SK-N-SH (cell line): ENCODE measurements around the gene RPEL1. TPM values are rescaled to one million over a fixed set of nuclear protein-coding genes. Genes with fewer than 3 reads are reported as not detected.

Experiments
- CTCF ChIA-PET: fragments of 300-600, 350-600 bp; formaldehyde crosslinking; extraction: SDS; loops from one replicate; lab custom pipeline; 2021; lab: Yijun Ruan, JAX
- POLR2A ChIA-PET: fragments of 350-600 bp; sonication (Branson Sonifier 250); formaldehyde crosslinking; extraction: SDS; loops from one replicate; lab custom pipeline; 2020; ENCODE audit warnings: antibody characterized with exemption, inconsistent platforms; lab: Yijun Ruan, JAX
- DNase-seq: peaks from one replicate; pipeline ENCODE4 v3.0.0; 2012
- H2AFZ ChIP-seq: fragments of 200-600 bp; sonication (generic); 2 replicates; pipeline ENCODE4 v1.8.1; 2016; ENCODE audit warnings: antibody characterized with exemption, mild to moderate bottlenecking, low read depth
- H3F3A ChIP-seq: fragments of 200-600 bp; sonication (generic); replicated peaks from 2 replicates; pipeline ENCODE3; 2016; ENCODE audit warnings: antibody characterized with exemption, mild to moderate bottlenecking; ENCODE audit not compliant: insufficient read depth
- H3K27ac ChIP-seq, 2 experiments: fragments of 200-500 bp in 1 of 2; fragments of 200-600 bp in 1 of 2; sonication (Bioruptor generic) in 1 of 2; sonication (generic), shearing (Covaris generic) in 1 of 2; 2 replicates each; pipeline versions ENCODE4 v1.5.1 to v1.6.1; 2014 to 2016; ENCODE audit warnings: low read depth in 2 of 2, inconsistent platforms in 1 of 2, low read length in 1 of 2, mild to moderate bottlenecking in 1 of 2, mixed read lengths in 1 of 2
- H3K27me3 ChIP-seq: fragments of 200-600 bp; sonication (generic), shearing (Covaris generic); 2 replicates; pipeline ENCODE4 v1.6.1; 2016; ENCODE audit warnings: mixed run types; ENCODE audit not compliant: insufficient read depth
- H3K36me3 ChIP-seq, 2 experiments: fragments of 200-500 bp in 1 of 2; fragments of 200-600 bp in 1 of 2; sonication (Bioruptor generic) in 1 of 2; sonication (generic) in 1 of 2; replicated peaks in 1 of 2; 2 replicates each; pipeline versions ENCODE3 to v1.5.1; 2014 to 2016; ENCODE audit warnings: low read length in 1 of 2, mild to moderate bottlenecking in 1 of 2; ENCODE audit not compliant: insufficient read depth in 2 of 2, control insufficient read depth in 1 of 2
- H3K4me1 ChIP-seq, 2 experiments: fragments of 200-500 bp in 1 of 2; fragments of 200-600 bp in 1 of 2; sonication (Bioruptor generic) in 1 of 2; sonication (generic), shearing (Covaris generic) in 1 of 2; 2 replicates each; pipeline versions ENCODE4 v1.5.1 to v1.6.1; 2014 to 2016; ENCODE audit warnings: low read depth in 1 of 2, low read length in 1 of 2, mixed run types in 1 of 2; ENCODE audit not compliant: insufficient read depth in 2 of 2, control insufficient read depth in 1 of 2
- H3K4me2 ChIP-seq: fragments of 200-600 bp; sonication (generic), shearing (Covaris generic); 2 replicates; pipeline ENCODE4 v1.6.1; 2017; ENCODE audit warnings: mixed run types
- H3K4me3 ChIP-seq, 2 experiments: fragments of 200-500 bp in 1 of 2; fragments of 200-600 bp in 1 of 2; sonication (Bioruptor generic) in 1 of 2; sonication (generic), shearing (Covaris generic) in 1 of 2; 2 replicates each; pipeline versions ENCODE4 v1.5.1 to v1.8.1; 2014 to 2016; ENCODE audit warnings: low read depth in 2 of 2, inconsistent platforms in 1 of 2, low read length in 1 of 2, mild to moderate bottlenecking in 1 of 2, mixed read lengths in 1 of 2, moderate library complexity in 1 of 2
- H3K79me2 ChIP-seq: fragments of 200-600 bp; sonication (generic); 2 replicates; pipeline ENCODE4 v1.8.1; 2017; ENCODE audit warnings: mild to moderate bottlenecking; ENCODE audit not compliant: insufficient read depth
- H3K9ac ChIP-seq: fragments of 200-600 bp; sonication (generic); 2 replicates; pipeline ENCODE4 v1.6.1; 2017; ENCODE audit warnings: mixed run types
- H3K9me2 ChIP-seq: fragments of 200-600 bp; sonication (generic); 2 replicates; pipeline ENCODE4 v1.6.1; 2017; ENCODE audit warnings: mixed run types
- H3K9me3 ChIP-seq: fragments of 200-600 bp; sonication (generic); 2 replicates; pipeline ENCODE4 v1.6.1; 2017; ENCODE audit warnings: mixed run types, mild to moderate bottlenecking, moderate library complexity
- H4K20me1 ChIP-seq: fragments of 200-600 bp; sonication (generic); 2 replicates; pipeline ENCODE4 v1.6.1; 2017; ENCODE audit warnings: mild to moderate bottlenecking, mixed run types; ENCODE audit not compliant: insufficient read depth
- CHD2 ChIP-seq: fragments of 150-350 bp; IDR thresholded peaks from 2 replicates; pipeline ENCODE4 v1.6.1; 2018; ENCODE audit warnings: low read length; ENCODE audit not compliant: partially characterized antibody
- CTCF ChIP-seq: fragments of 200-600 bp; sonication (generic); IDR thresholded peaks from 2 replicates; pipeline ENCODE4 v1.6.1; 2017; ENCODE audit warnings: antibody characterized with exemption, mild to moderate bottlenecking, moderate library complexity
- ELF1 ChIP-seq: IDR thresholded peaks from 2 replicates; pipeline ENCODE4 v1.4.0; 2012
- EP300 ChIP-seq, 2 experiments: IDR thresholded peaks; 2 replicates each; pipeline versions ENCODE4 v1.4.0 to v1.6.1; 2012; ENCODE audit warnings: borderline replicate concordance in 1 of 2, low read depth in 1 of 2, low read length in 1 of 2
- EZH2phosphoT487 ChIP-seq: fragments of 200-600 bp; sonication (generic); IDR thresholded peaks from 2 replicates; pipeline ENCODE4 v1.6.1; 2017; ENCODE audit warnings: low read depth, mixed run types, mild to moderate bottlenecking, antibody characterized with exemption, moderate library complexity, borderline replicate concordance
- FOSL2 ChIP-seq: IDR thresholded peaks from 2 replicates; pipeline ENCODE4 v1.4.0; 2012; ENCODE audit warnings: low read depth, mild to moderate bottlenecking, moderate library complexity, borderline replicate concordance
- FOXJ3 ChIP-seq: sonication (generic); formaldehyde crosslinking; IDR thresholded peaks from 2 replicates; pipeline ENCODE4 v1.5.1; 2020; ENCODE audit warnings: mild to moderate bottlenecking, missing genetic modification reagents
- FOXM1 ChIP-seq: IDR thresholded peaks from 2 replicates; pipeline ENCODE4 v1.4.0; 2012; ENCODE audit warnings: low read depth, mild to moderate bottlenecking
- GABPA ChIP-seq: IDR thresholded peaks from 2 replicates; pipeline ENCODE4 v1.4.0; 2012; ENCODE audit warnings: low read depth, mild to moderate bottlenecking
- GATA2 ChIP-seq: sonication (generic); formaldehyde crosslinking; IDR thresholded peaks from 2 replicates; pipeline ENCODE4 v1.5.0; 2020; ENCODE audit warnings: mild to moderate bottlenecking, missing genetic modification reagents
- JUND ChIP-seq: IDR thresholded peaks from 2 replicates; pipeline ENCODE4 v1.4.0; 2012
- MAX ChIP-seq: IDR thresholded peaks from 2 replicates; pipeline ENCODE4 v1.4.0; 2012; ENCODE audit warnings: low read depth
- MEF2A ChIP-seq: IDR thresholded peaks from 2 replicates; pipeline ENCODE4 v1.4.0; 2012; ENCODE audit warnings: low read depth, borderline replicate concordance
- MXI1 ChIP-seq: IDR thresholded peaks from 2 replicates; pipeline ENCODE4 v1.6.1; 2012; ENCODE audit warnings: mild to moderate bottlenecking, low read depth, low read length, improper control_type of control experiment
- NRF1 ChIP-seq: IDR thresholded peaks from 2 replicates; pipeline ENCODE4 v1.6.1; 2012; ENCODE audit warnings: low read depth, mild to moderate bottlenecking, low read length
- POLR2AphosphoS5 ChIP-seq: IDR thresholded peaks from 2 replicates; pipeline ENCODE4 v1.6.1; 2012; ENCODE audit warnings: low read depth, low read length
- RCOR1 ChIP-seq: fragments of 150-350 bp; IDR thresholded peaks from 2 replicates; pipeline ENCODE4 v1.6.1; 2017; ENCODE audit warnings: antibody characterized with exemption, low read length
- RFX5 ChIP-seq: IDR thresholded peaks from 2 replicates; pipeline ENCODE4 v1.6.1; 2012; ENCODE audit warnings: mild to moderate bottlenecking, improper control_type of control experiment, low read length
- RXRA ChIP-seq: IDR thresholded peaks from 2 replicates; pipeline ENCODE4 v1.4.0; 2012; ENCODE audit warnings: low read depth, mild to moderate bottlenecking, borderline replicate concordance
- SIN3A ChIP-seq: IDR thresholded peaks from 2 replicates; pipeline ENCODE4 v1.6.1; 2012; ENCODE audit warnings: low read depth, mild to moderate bottlenecking, low read length, moderate library complexity, borderline replicate concordance
- SMC3 ChIP-seq: IDR thresholded peaks from 2 replicates; pipeline ENCODE4 v1.6.1; 2012; ENCODE audit warnings: low read depth, low read length, improper control_type of control experiment
- TAF1 ChIP-seq: IDR thresholded peaks from 2 replicates; pipeline ENCODE4 v1.6.1; 2012; ENCODE audit warnings: low read depth, mild to moderate bottlenecking, low read length, moderate library complexity, borderline replicate concordance
- TCF12 ChIP-seq: IDR thresholded peaks from 2 replicates; pipeline ENCODE4 v1.4.0; 2012
- TEAD4 ChIP-seq: IDR thresholded peaks from 2 replicates; pipeline ENCODE4 v1.4.0; 2012; ENCODE audit warnings: mild to moderate bottlenecking, borderline replicate concordance; ENCODE audit not compliant: insufficient read depth
- USF1 ChIP-seq: IDR thresholded peaks from 2 replicates; pipeline ENCODE4 v1.4.0; 2012; ENCODE audit warnings: low read depth, borderline replicate concordance
- YY1 ChIP-seq: IDR thresholded peaks from 2 replicates; pipeline ENCODE4 v1.4.0; 2012; ENCODE audit warnings: low read depth, mild to moderate bottlenecking
- ZBTB33 ChIP-seq: IDR thresholded peaks from 2 replicates; pipeline ENCODE4 v1.4.0; 2012; ENCODE audit warnings: low read depth, borderline replicate concordance
- WGBS: methylation state at CpG from one replicate; pipeline ENCODE4 v1.1.6; 2017; ENCODE audit warnings: low lambda C conversion rate; 5-methylcytosine and 5-hydroxymethylcytosine counted together
- polyA plus RNA-seq, 3 experiments: library from polyadenylated mRNA; depleted of rRNA; stranded (reverse); fragments of >200 nt; gene quantifications; 2 replicates each; pipeline ENCODE4 v1.2.3, GENCODE V29; 2012
- TF ChIP-seq, protein P1 (sequence below): fragments of 150-350 bp; IDR thresholded peaks from 2 replicates; pipeline ENCODE4 v1.6.1; 2017; ENCODE audit warnings: antibody characterized with exemption, low read length, low read depth, borderline replicate concordance
- TF ChIP-seq, protein P2 (sequence below): IDR thresholded peaks from 2 replicates; pipeline ENCODE4; 2012

RPEL1 gene
- polyA plus RNA-seq, 1 of the 3 experiments (the other 2 are of a cell fraction), result not detected

DNA sequence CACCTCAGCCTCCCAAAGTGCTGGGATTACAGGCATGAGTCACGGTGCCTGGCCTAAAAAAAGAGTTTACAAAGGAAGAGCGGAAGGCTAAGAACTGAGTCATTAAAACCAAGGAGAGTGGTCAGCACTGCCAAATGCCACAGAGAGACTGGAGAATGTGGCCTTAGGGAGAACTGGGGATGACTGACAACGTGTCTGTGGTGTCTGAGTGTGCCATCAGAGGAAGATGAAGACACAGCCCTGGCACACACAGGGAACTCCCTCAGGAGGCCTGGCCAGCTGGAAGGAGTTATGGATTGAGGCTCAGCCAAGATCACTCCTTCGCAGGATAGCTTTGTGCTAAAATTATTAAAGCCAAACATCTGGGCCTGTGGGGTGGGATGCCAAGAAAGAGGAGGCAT lies 27.4 kb downstream of the RPEL1 start:
- Histone ChIP-seq H4K20me1 (peaks cover 5% of the 10 kb centered on the region; the same call in 1 of the 2 replicates), H2AFZ (no peak overlapping the region), H3K4me3 (no peak overlapping the region), H3F3A (peaks cover 20% of the 10 kb centered on the region), H3K9me3 (no peaks in the 10 kb centered on the region), H3K9ac (no peak overlapping the region), H3K4me1 (peaks cover 10 to 18% of the 10 kb centered on the region in 2 experiments), H3K79me2 (no peaks in the 10 kb centered on the region), H3K27ac (peak overlapping the region in 1 of 2 experiments; percentile 61; a peak in 2 of 4 replicates), H3K4me2 (peak overlapping the region; percentile 69), H3K9me2 (no peaks in the 10 kb centered on the region), H3K36me3 (no peaks in the 10 kb centered on the region), H3K27me3 (peaks cover 2% of the 10 kb centered on the region; the same call in 1 of the 2 replicates)
- no peak for DNase-seq
- ChIA-PET POLR2A (no interaction called here), CTCF (interaction anchor here (0.6 kb wide), 1 partner anchor 81 kb away, joined by 3 read pairs; no protein-coding TSS in a partner anchor)
- 10% methylated on average over 4 of the region's 4 CpGs for WGBS
- TF ChIP-seq ELF1 (no peak; the same call in 1 of the 2 replicates), FOXJ3 (CRISPR knock-in tag) (no peak), POLR2AphosphoS5 (peak; percentile 39; the same call in 1 of the 2 replicates), GATA2 (no peak), RFX5 (no peak), TAF1 (no peak), FOXM1 (no peak), SMC3 (no peak), GABPA (no peak), EZH2phosphoT487 (no peak), EP300 (IDR thresholded peaks at IDR 0.05; ENCODE audit: borderline replicate concordance in 1 of 2, low read depth in 1 of 2, low read length in 1 of 2) (peak in 1 of 2 experiments; percentile 71; a peak in 1 of 4 replicates), MAX (peak; percentile 77), MXI1 (no peak), ZBTB33 (peak; percentile 27; the same call in 1 of the 2 replicates), RXRA (peak; percentile 81), RCOR1 (no peak), CTCF (no peak), JUND (peak; percentile 96), TEAD4 (peak; percentile 80), TCF12 (peak; percentile 97), NRF1 (no peak), FOSL2 (peak; percentile 98), USF1 (no peak), MEF2A (peak; percentile 89), CHD2 (no peak), SIN3A (no peak), YY1 (no peak)
- TF ChIP-seq, protein P1, sequence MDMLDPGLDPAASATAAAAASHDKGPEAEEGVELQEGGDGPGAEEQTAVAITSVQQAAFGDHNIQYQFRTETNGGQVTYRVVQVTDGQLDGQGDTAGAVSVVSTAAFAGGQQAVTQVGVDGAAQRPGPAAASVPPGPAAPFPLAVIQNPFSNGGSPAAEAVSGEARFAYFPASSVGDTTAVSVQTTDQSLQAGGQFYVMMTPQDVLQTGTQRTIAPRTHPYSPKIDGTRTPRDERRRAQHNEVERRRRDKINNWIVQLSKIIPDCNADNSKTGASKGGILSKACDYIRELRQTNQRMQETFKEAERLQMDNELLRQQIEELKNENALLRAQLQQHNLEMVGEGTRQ, result no peak
- TF ChIP-seq, protein P2, sequence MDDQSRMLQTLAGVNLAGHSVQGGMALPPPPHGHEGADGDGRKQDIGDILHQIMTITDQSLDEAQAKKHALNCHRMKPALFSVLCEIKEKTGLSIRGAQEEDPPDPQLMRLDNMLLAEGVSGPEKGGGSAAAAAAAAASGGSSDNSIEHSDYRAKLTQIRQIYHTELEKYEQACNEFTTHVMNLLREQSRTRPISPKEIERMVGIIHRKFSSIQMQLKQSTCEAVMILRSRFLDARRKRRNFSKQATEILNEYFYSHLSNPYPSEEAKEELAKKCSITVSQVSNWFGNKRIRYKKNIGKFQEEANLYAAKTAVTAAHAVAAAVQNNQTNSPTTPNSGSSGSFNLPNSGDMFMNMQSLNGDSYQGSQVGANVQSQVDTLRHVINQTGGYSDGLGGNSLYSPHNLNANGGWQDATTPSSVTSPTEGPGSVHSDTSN, result peak; percentile 95
